ENCODE measurements around the gene TMED4. TPM values are rescaled to one million over a fixed set of nuclear protein-coding genes. Genes with fewer than 3 reads are reported as not detected.

TMED4 gene
- 95.2 TPM for total RNA-seq

DNA sequence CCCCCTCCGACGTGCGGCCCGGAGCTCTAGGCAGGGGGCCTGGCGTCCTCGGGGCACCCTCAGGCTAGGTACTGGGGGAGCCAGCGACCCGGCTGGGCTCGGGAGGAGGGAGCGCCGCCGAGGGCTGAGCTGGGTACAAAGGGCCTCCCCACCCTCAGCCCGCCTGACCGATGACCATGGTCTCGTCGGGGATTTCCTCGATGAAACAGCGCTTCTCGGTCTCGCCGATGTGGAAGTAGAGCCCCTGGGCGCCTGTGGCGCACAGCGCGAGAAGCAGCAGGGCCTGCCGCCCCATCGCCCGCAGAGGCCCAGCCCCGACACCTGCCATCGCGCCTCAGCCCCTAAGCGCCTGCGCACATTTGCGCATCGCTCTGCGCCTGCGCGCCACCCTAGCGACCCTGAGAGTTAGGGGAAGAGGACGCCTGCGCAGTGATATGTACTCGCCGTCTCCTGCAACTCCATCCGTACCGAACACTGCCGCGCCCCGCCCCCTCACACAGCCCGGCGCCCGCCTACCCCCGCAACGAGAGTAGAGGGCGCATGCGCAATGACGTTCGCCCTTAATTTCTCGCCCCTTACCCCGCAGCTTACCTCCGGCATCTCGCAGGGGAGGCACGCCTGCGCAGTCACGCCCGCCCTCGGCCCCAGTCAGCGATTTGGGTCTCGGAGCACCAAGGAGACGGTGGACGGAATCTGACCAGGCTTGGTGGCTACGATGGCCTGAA, at the start of gene TMED4:
Gene TMED4, minus strand, starts transcription at position 353 of the 725 bp plus-strand sequence. Its CDS starts 25 bp downstream, at position 328.

DNA sequence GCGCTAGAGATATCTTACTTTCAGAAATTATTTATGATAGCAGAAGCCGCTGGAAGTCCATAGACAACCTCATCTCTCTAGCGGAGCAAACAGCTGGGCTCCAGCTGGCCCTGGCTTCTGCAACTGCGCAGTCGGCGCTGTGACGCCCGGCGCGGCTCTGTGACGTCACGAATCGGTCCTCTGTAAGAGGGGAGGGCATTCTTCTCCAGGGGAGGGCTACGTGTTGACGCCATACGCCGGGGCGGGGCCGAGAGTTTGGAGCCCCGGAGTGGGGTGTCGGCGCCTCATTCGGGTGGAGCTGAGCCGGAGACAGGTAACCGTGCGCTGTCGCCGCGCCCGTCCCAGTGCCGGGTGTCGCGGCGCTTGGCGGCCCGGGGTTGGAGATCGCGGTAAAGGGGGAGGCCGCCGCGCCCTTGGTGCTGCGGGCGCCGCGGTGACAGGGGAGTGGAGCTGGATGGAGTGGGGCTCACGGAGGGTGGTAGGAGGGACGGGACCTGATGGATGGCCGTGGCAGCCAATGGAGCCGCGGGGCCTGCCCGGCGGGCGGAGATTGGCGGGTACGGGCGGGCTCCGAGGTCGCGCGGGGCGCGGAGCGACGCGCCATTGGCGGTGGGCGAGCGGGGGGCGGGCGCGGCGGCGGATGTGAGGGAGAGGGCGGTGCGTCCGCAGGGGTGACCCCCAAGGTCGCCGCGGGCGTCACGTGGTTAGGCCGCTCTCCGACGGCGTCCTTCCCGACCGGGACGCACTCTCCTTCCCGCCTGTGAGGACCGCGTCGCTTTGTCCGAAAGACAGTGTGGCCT, 24.5 kb upstream of the TMED4 start, which contains the start of gene OGDH:
Gene OGDH, plus strand, starts transcription at position 287 of the 800 bp plus-strand sequence. CDS start 17,717 bp downstream, outside the sequence.

DNA sequence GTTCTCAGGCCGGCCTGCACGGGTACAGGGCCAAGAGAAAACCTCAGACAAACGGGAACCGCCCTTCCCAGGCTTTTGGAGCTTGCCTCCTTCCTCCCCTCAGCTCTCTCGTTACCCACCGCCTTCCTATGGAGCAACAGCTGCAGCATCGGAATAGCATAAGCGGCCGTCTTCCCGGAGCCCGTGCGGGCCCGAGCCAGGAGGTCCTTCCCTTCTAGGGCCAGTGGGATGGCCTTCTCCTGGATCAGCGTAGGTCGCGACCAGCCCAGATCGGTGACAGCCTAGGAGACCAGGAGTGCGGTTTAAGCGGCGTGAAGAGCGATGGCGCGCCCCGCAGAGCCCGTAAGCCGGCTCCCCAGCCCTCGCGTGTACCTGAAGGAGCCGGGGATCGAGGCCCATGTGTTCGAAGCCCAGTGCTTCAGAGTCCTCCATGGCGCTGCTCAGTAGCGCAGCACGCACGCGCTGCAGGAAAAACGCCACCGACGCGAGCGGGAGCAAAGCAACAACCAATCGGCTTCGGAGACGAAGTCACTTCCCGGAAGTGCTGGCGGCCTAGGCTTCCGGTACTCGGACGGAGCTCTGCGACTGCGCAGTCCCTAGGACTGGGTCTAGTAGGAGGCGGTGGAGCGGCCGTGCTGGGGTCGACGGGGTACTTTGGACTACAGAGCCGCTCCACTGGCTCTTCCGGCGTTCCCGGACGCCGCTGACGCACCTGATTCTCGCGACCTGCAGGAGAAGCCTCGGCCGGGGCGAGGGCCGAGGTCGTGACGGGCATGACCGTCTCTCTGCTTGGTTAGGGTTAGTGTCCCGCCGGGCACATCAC, 8.4 kb downstream of the TMED4 start, which contains the start of gene DDX56:
Gene DDX56, minus strand, starts transcription at position 445 of the 823 bp plus-strand sequence. Its CDS starts 13 bp downstream, at position 432.

DNA sequence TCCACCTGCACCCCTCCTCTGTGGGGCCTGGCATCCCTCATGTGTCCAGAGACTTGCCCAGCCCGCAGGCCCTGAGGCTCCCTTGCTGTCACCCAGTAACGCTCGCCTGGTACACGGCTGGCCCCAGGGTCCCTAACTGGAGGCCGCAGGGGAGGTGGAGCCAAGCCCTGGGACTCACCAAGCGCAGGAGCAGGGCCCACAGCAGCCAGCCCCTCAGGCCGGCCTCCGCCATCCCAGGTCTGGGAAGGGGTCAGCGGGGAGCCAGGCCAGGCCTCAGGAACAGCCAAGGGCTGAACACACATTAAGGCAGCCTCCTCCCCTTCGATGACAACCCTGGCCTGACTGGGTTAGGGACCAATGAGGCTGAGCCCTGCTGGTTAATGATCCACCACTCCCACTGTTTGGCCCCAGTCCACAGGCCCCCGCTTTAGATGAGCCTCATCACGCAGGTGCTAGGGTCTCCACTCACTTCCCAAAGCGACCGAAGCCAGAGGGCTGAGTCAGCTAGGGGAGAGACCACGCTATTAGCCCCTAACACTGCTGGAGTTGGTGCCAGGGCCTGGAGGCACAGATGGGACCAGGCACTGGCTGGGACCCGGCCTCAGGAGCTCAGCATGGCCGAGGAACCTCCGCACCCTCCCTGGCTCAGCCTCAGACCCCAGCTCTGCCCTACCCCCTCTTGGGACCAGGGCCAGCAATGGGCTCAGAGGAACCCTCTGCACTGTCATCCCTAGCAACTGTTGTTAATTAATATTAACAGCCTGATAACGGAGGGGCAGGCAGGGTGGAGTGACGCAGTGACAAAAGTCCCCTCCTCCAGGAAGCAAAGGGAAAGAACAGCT, 40.8 kb downstream of the TMED4 start, which contains the start of gene NPC1L1:
Gene NPC1L1, minus strand, starts transcription at position 303 of the 842 bp plus-strand sequence. Its CDS starts 71 bp downstream, at position 232.

Other genes starting within 250 kb of the TMED4 start
- 119 TPM for gene NUDCD3, start 91.6 kb downstream of the TMED4 start, total RNA-seq
- gene NPC1L1, start 40.9 kb downstream of the TMED4 start, total RNA-seq: not detected
- 57.3 TPM for gene DDX56, start 8.3 kb downstream of the TMED4 start, total RNA-seq
- gene OGDH, start 24.4 kb upstream of the TMED4 start, total RNA-seq: 51.3 TPM
- 41.9 TPM for gene ZMIZ2, start 166.6 kb upstream of the TMED4 start, total RNA-seq
- 687 TPM for gene PPIA, start 214.4 kb upstream of the TMED4 start, total RNA-seq